Measurements from ENCODE around the gene F2.

The F2 gene

DNA sequence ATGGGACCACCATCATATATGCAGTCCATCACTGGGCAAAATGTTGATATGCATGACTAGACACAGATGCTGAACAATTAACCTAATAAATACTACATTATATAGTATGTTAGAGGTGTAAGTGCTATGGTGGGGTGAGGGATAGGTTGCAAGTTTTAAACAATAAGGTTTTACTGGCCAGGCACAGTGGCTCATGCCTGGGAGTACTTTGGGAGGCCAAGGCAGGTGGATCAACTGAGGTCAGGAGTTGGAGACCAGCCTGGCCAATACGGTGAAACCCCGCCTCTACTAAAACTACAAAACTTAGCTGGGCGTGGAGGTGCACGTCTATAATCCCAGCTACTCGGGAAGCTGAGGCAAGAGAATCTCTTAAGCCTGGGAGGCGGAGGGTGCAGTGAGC is 28.1 kb downstream of the F2 start:
- no peak overlapping the region for H3K9ac ChIP-seq (ENCODE audit: low read depth, low read length)
- H3K4me3 ChIP-seq (ENCODE audit: low read length): no peak overlapping the region
- H3K9me3 ChIP-seq (ENCODE audit: insufficient read depth, low read depth, low read length): no peaks in the 10 kb centered on the region
- 95% methylated on average over 6 of the region's 6 CpGs for WGBS
- no peaks in the 10 kb centered on the region for H3K4me1 ChIP-seq (ENCODE audit: insufficient read depth, low read length)
- H3K36me3 ChIP-seq (ENCODE audit: insufficient read depth, low read length): peaks cover 96% of the 10 kb centered on the region
- H3K27ac ChIP-seq (ENCODE audit: low read depth, low read length): no peak overlapping the region
- H3K27me3 ChIP-seq (ENCODE audit: insufficient read depth, low read length): no peaks in the 10 kb centered on the region

DNA sequence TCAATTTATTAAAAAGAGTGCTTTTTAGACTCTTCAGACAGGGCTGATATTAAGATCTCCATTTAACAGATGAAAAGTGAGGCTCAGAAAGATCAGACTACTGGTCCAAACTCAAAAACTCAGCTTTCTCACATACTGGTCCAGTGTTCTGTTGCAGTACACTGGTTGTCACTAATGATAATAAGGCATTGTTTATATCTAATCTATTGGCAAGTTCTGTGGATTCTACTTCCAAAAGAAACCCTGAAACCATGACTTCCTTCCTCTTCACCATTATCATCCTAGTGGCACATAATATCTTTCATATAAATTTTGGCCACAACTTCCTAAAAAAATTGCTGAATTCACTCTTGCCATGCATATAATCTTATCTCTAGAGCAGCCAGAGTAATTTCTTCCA is 36.9 kb downstream of the F2 start:
- no peak overlapping the region for H3K27ac ChIP-seq (ENCODE audit: low read depth, low read length)
- no peak overlapping the region for H3K9ac ChIP-seq (ENCODE audit: low read depth, low read length)
- H3K4me1 ChIP-seq (ENCODE audit: insufficient read depth, low read length): no peaks in the 10 kb centered on the region
- no peaks in the 10 kb centered on the region for H3K27me3 ChIP-seq (ENCODE audit: insufficient read depth, low read length)
- H3K4me3 ChIP-seq (ENCODE audit: low read length): no peak overlapping the region
- H3K9me3 ChIP-seq (ENCODE audit: insufficient read depth, low read depth, low read length): no peaks in the 10 kb centered on the region
- H3K36me3 ChIP-seq (ENCODE audit: insufficient read depth, low read length): peaks cover 95% of the 10 kb centered on the region

DNA sequence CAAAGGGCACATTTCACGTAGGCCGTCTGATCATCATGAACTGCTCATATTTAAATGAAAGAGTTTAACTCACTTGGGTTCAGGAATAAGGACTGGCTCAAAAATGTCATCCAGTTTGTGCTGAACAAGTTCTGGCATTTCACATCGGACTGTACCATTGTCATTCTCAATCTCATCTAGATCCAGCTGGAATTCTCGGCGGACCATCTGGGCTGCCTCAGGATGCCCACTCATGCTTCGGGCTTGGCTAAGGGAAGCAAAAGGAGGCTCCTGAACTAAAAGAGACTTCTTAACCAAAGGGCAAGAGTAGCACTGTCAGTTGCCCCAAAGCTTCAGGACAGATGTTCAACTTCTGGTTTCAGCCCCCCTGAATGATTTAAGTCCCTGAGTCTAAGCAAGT is 40.2 kb downstream of the F2 start:
- H3K4me1 ChIP-seq (ENCODE audit: insufficient read depth, low read length): no peaks in the 10 kb centered on the region
- WGBS: 93% methylated on average over 6 of the region's 6 CpGs
- no peak overlapping the region for H3K27ac ChIP-seq (ENCODE audit: low read depth, low read length)
- peaks cover 98% of the 10 kb centered on the region for H3K36me3 ChIP-seq (ENCODE audit: insufficient read depth, low read length)
- no peak overlapping the region for H3K9ac ChIP-seq (ENCODE audit: low read depth, low read length)
- H3K27me3 ChIP-seq (ENCODE audit: insufficient read depth, low read length): no peaks in the 10 kb centered on the region
- H3K4me3 ChIP-seq (ENCODE audit: low read length): no peak overlapping the region
- no peaks in the 10 kb centered on the region for H3K9me3 ChIP-seq (ENCODE audit: insufficient read depth, low read depth, low read length)

DNA sequence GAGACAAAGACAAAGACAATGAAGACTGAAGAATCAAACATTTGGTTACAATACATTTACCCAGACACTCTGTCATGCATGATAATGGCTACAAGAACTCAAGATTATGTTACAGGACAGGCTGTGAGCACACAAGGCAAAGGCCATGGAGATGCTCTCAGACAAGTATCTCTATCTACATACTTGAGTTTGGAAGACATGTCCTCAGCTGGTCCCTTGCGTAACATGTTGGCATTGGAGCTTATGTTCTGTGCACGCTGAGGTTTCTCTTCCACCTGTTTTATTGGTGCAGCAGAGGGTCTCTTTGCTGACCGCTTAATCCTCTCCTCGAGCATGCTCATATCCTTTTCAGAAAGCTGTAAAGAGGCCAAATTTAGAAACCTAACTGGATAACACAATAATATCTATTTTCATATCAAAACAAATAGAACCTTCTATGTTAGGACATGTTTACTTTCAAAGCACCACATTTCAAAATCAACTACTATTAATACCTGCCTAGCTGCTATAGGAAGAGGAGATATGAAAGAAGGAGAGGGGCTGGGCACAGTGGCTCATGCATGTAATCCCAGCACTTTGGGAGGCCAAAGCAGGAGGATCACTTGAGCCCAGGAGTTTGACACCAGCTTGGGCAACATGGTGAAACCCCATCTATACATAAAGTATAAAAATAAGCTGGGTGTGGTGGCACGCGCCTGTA is 41.6 kb downstream of the F2 start:
- H3K27me3 ChIP-seq (ENCODE audit: insufficient read depth, low read length): no peaks in the 10 kb centered on the region
- H3K9ac ChIP-seq (ENCODE audit: low read depth, low read length): no peak overlapping the region
- no peak overlapping the region for H3K27ac ChIP-seq (ENCODE audit: low read depth, low read length)
- no peak overlapping the region for H3K4me3 ChIP-seq (ENCODE audit: low read length)
- H3K9me3 ChIP-seq (ENCODE audit: insufficient read depth, low read depth, low read length): no peaks in the 10 kb centered on the region
- 97% methylated on average over 6 of the region's 6 CpGs for WGBS
- peaks cover 98% of the 10 kb centered on the region for H3K36me3 ChIP-seq (ENCODE audit: insufficient read depth, low read length)
- peaks cover 7% of the 10 kb centered on the region; the same call in 1 of the 2 replicates for H3K4me1 ChIP-seq (ENCODE audit: insufficient read depth, low read length)

DNA sequence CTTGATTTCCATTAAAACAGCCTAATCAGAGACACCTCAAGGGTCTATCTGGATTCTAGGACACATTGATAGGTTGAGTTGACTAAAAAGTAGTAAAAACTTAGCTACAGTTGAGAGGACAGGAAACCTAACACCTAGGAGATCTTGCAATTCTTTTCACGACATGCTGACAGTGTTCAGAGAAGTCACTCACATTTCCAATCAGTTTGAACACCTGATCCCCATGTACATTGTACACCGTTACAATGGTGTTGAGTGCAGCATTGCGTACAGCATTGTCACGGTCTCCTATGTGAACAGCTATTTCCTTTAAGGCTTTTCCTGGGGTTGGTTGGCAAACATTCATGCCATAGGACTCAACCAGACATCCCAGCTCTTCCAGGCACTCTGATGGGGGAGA is 42.8 kb downstream of the F2 start:
- Histone ChIP-seq H3K9me3 (ENCODE audit: insufficient read depth, low read depth, low read length) (no peaks in the 10 kb centered on the region), H3K9ac (ENCODE audit: low read depth, low read length) (no peak overlapping the region), H3K27ac (ENCODE audit: low read depth, low read length) (no peak overlapping the region), H3K36me3 (ENCODE audit: insufficient read depth, low read length) (peaks cover 98% of the 10 kb centered on the region), H3K4me1 (ENCODE audit: insufficient read depth, low read length) (peaks cover 18% of the 10 kb centered on the region), H3K4me3 (ENCODE audit: low read length) (no peak overlapping the region), H3K27me3 (ENCODE audit: insufficient read depth, low read length) (no peaks in the 10 kb centered on the region)
- WGBS: 95% methylated on average over 4 of the region's 4 CpGs

DNA sequence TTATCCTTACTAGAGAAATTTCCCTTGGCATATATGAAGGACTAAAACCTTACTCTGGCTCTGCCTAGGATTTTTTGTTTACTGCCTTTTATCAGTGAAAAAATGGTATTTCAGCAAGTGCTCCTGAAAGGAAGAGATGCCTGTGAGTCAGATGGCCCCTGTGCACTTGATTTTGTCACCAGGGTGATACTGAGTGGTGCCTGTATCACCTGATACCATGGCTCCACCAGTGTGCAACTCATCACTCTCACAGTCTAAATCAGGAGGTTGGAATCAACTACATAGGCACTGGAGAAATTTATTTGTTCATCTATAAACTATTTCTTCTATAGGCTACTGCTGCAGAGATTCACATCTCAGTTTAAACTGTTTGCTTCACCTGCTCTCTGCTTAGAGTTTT is 43.2 kb downstream of the F2 start:
- Histone ChIP-seq H3K36me3 (ENCODE audit: insufficient read depth, low read length) (peaks cover 98% of the 10 kb centered on the region), H3K27ac (ENCODE audit: low read depth, low read length) (no peak overlapping the region)

DNA sequence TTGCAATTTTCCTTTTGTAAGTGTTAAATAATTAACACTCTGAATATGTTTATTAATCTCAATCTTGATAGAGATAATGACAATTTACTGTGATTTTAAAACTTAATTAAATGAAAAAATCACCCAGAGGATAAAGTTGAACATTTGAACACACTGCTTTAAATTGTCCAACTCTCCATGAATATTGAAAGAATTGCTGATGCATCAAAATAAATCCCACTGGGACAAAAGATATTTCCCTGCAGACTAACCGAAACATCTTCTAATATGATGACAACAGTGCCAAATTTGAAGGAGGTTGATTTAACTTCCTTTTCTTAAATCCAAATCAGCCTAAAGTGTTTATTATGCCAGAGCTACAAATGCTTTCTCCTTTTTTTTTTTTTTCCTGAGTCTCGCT is 47.6 kb downstream of the F2 start:
- Histone ChIP-seq H3K36me3 (ENCODE audit: insufficient read depth, low read length) (peaks cover 99% of the 10 kb centered on the region), H3K27ac (ENCODE audit: low read depth, low read length) (no peak overlapping the region; the same call in 1 of the 2 replicates), H3K4me1 (ENCODE audit: insufficient read depth, low read length) (peaks cover 18% of the 10 kb centered on the region)

More for the DNA sequence above, 43.2 kb downstream of the F2 start:
- Histone ChIP-seq H3K4me1 (ENCODE audit: insufficient read depth, low read length) (peaks cover 18% of the 10 kb centered on the region), H3K4me3 (ENCODE audit: low read length) (no peak overlapping the region), H3K27me3 (ENCODE audit: insufficient read depth, low read length) (no peaks in the 10 kb centered on the region), H3K9me3 (ENCODE audit: insufficient read depth, low read depth, low read length) (no peaks in the 10 kb centered on the region), H3K9ac (ENCODE audit: low read depth, low read length) (no peak overlapping the region)

DNA sequence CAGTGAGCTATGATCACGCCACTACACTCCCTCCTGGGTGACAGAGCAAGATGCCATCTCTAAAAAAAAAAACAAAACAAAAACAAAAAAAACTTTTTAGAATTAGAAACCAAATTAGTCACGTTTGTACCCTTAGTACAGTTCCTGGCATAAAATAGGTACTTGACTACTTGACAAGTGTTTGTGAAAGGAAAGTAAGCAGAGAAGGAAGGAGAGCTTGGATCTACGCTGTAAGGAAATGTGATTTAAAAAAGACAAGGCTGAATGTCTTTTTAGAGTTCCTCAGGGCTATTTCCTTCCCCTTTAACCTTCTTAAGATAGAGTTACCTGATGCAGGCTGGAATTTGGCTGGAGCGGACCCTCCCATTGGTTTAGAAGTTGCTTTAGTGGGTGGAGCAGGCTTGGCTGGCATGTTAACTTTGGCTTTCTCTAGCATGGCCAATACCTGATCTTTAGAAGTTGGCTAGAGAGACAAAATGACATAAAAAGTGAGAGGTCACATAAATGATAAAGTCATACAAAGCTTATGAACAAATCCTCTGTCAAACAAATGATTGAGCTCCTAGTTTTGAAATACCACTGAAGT is 50.7 kb downstream of the F2 start:
- Histone ChIP-seq H3K27me3 (ENCODE audit: insufficient read depth, low read length) (no peaks in the 10 kb centered on the region), H3K4me3 (ENCODE audit: low read length) (no peak overlapping the region), H3K9ac (ENCODE audit: low read depth, low read length) (no peak overlapping the region), H3K9me3 (ENCODE audit: insufficient read depth, low read depth, low read length) (no peaks in the 10 kb centered on the region), H3K36me3 (ENCODE audit: insufficient read depth, low read length) (peaks cover 90% of the 10 kb centered on the region), H3K27ac (ENCODE audit: low read depth, low read length) (no peak overlapping the region), H3K4me1 (ENCODE audit: insufficient read depth, low read length) (peaks cover 18% of the 10 kb centered on the region)
- WGBS: 98% methylated on average over 4 of the region's 4 CpGs

More for the DNA sequence above, 47.6 kb downstream of the F2 start:
- WGBS: 100% methylated on average over 2 of the region's 2 CpGs
- Histone ChIP-seq H3K9me3 (ENCODE audit: insufficient read depth, low read depth, low read length) (no peaks in the 10 kb centered on the region), H3K27me3 (ENCODE audit: insufficient read depth, low read length) (no peaks in the 10 kb centered on the region), H3K4me3 (ENCODE audit: low read length) (no peak overlapping the region), H3K9ac (ENCODE audit: low read depth, low read length) (no peak overlapping the region)

DNA sequence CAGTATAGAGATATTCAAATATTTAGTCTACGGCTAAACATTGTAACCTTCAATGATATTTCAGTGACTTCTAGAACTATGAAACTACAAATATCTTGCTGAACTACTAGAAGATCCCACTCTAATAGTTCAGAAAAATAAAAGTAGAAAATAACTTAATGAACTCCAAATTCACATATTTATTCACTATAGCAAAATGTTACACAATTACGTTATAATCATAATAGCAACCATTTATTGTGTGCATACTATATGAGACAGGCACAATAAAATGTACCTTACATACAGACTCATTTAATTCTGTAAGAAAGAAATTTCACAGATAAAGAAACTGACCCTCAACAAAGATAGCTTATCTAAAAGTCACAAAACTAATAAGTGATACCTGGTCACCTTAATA is 57.9 kb downstream of the F2 start:
- 100% methylated on average over 1 of the region's 2 CpGs for WGBS
- Histone ChIP-seq H3K36me3 (ENCODE audit: insufficient read depth, low read length) (peaks cover 87% of the 10 kb centered on the region), H3K27me3 (ENCODE audit: insufficient read depth, low read length) (no peaks in the 10 kb centered on the region), H3K4me1 (ENCODE audit: insufficient read depth, low read length) (no peaks in the 10 kb centered on the region), H3K9me3 (ENCODE audit: insufficient read depth, low read depth, low read length) (no peaks in the 10 kb centered on the region), H3K4me3 (ENCODE audit: low read length) (no peak overlapping the region), H3K9ac (ENCODE audit: low read depth, low read length) (no peak overlapping the region), H3K27ac (ENCODE audit: low read depth, low read length) (no peak overlapping the region)

DNA sequence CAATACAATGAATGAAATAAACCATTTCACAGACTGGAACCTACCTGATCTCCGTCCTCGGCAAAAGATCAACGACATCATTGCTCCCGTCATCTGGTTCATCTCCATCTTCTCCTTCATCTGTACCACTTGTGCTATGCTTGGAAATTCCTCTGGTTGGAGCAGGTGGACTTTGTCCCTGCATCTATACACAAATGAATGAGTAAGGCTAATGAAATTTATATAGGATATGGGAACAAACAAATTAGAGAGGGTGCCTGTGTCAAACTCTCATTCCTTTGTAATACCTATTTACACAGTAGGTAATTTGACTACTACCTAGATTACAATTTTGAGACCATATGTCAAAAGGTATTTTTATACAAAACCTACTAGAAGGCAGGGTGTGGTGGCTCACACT is 59.4 kb downstream of the F2 start:
- H3K9ac ChIP-seq (ENCODE audit: low read depth, low read length): no peak overlapping the region
- no peaks in the 10 kb centered on the region for H3K9me3 ChIP-seq (ENCODE audit: insufficient read depth, low read depth, low read length)
- H3K27ac ChIP-seq (ENCODE audit: low read depth, low read length): no peak overlapping the region
- H3K4me3 ChIP-seq (ENCODE audit: low read length): no peak overlapping the region
- no peaks in the 10 kb centered on the region for H3K27me3 ChIP-seq (ENCODE audit: insufficient read depth, low read length)
- peaks cover 91% of the 10 kb centered on the region for H3K36me3 ChIP-seq (ENCODE audit: insufficient read depth, low read length)
- H3K4me1 ChIP-seq (ENCODE audit: insufficient read depth, low read length): no peaks in the 10 kb centered on the region
- 97% methylated on average over 4 of the region's 4 CpGs for WGBS

All from HUES64 (cell line).